Calu3 (cell line): ENCODE data around the gene ITGB2. TPM values are rescaled to one million over a fixed set of nuclear protein-coding genes. Genes with fewer than 3 reads are reported as not detected.

ENCODE experiments used
- BruUV-seq: library from RNA; stranded (reverse); fragments of 400-500 nt; replicated peaks from 2 replicates; lab custom pipeline; 2021; lab: Mats Ljungman, UMichigan
- CTCF ChIA-PET: fragments of 300-600 bp; sonication (Branson Sonifier 250); formaldehyde crosslinking; loops from one replicate; lab custom pipeline; 2022; ENCODE audit warnings: antibody characterized with exemption; lab: Charles Lee
- DNase-seq: peaks from one replicate; pipeline ENCODE4 v3.0.0; 2022
- H3K27ac Mint-ChIP-seq: one replicate; pipeline ENCODE4 v1.8.0; 2022; ENCODE audit warnings: mixed read lengths; ENCODE audit not compliant: unreplicated experiment
- H3K27me3 Mint-ChIP-seq: one replicate; pipeline ENCODE4 v1.8.0; 2022; ENCODE audit warnings: mixed read lengths; ENCODE audit not compliant: unreplicated experiment
- H3K36me3 Mint-ChIP-seq: one replicate; pipeline ENCODE4 v1.8.0; 2022; ENCODE audit warnings: mild to moderate bottlenecking, moderate library complexity, mixed read lengths; ENCODE audit not compliant: insufficient read depth, unreplicated experiment
- H3K4me1 Mint-ChIP-seq: one replicate; pipeline ENCODE4 v1.8.0; 2022; ENCODE audit warnings: mild to moderate bottlenecking, low read depth, mixed read lengths; ENCODE audit not compliant: unreplicated experiment
- H3K4me3 Mint-ChIP-seq: one replicate; pipeline ENCODE4 v1.8.0; 2022; ENCODE audit warnings: mild to moderate bottlenecking, low read depth, moderate library complexity, mixed read lengths; ENCODE audit not compliant: unreplicated experiment
- H3K9me3 Mint-ChIP-seq: one replicate; pipeline ENCODE4 v1.8.0; 2022; ENCODE audit warnings: low read depth, mixed read lengths; ENCODE audit not compliant: unreplicated experiment
- CTCF ChIP-seq: fragments of 200-600 bp; IDR thresholded peaks from one replicate; pipeline ENCODE4 v1.8.0; 2022; ENCODE audit warnings: antibody characterized with exemption; ENCODE audit not compliant: unreplicated experiment
- intact Hi-C: fragments of 100-400 bp; cut with micrococcal nuclease; formaldehyde crosslinking; loops from one replicate; pipeline ENCODE4 v1.10.0; 2022; ENCODE audit not compliant: unreplicated experiment
- total RNA-seq: library from RNA; stranded (reverse); gene quantifications from 2 replicates; pipeline ENCODE4 v1.2.3, GENCODE V29; 2022

ITGB2 gene
- total RNA-seq, 1 experiment from 2014 or later, result 0.42 TPM

GRCh38 chr21:44952116-44952928 is 31.6 kb upstream of the ITGB2 start:
- DNase-seq, result no peak
- CTCF ChIA-PET, result interaction anchor here (1.2 kb wide), 1 partner anchor 178 kb away, joined by 3 read pairs; no protein-coding TSS in a partner anchor
- H3K36me3 Mint-ChIP-seq, result peaks cover 12% of the 10 kb centered on the region
- no peaks in the 10 kb centered on the region for H3K4me1 Mint-ChIP-seq
- H3K4me3 Mint-ChIP-seq, result no peak overlapping the region
- intact Hi-C loops, result no loop called here
- H3K27ac Mint-ChIP-seq, result no peak overlapping the region
- BruUV-seq, result no TSS peak
- no peaks in the 10 kb centered on the region for H3K9me3 Mint-ChIP-seq
- H3K27me3 Mint-ChIP-seq, result no peaks in the 10 kb centered on the region
- no peak for TF ChIP-seq CTCF

DNA sequence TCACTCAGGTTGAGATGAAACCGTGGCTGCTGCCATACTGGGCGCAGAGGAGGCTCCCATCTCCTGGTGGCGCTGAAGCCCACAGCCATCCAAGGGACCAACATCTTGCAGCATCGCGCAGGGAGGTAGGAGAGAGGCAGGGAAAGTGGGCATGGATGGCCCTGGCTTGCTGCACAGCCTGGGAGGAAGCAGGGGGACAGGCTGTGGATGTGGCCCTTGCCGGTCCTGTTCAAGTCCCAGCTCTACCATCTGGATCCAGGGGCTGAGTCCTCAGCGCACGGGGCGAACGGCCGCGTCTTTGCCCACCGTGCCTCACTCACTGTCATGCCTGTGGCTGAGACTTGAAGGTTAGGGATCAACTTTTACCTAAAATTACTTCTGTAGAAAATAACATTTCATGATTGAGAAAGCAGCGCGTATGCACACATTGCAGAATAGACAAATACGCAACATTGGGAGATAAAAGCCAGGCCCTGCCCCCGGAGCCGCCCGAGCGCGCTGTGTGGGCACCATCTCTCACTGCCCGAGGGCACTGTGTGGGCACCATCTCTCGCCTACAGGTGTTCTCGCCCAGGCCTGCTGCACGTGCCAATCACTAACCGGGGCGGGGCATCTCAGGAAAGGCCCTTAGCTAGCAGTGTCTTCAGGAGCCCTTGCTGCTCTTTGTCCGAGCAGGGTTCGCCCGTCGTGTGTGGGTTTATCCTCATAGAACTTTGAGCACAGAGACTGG is 30.7 kb upstream of the ITGB2 start:
- H3K27ac Mint-ChIP-seq, result no peak overlapping the region
- H3K27me3 Mint-ChIP-seq, result no peaks in the 10 kb centered on the region
- no peak for TF ChIP-seq CTCF
- CTCF ChIA-PET, result interaction anchor here (1.2 kb wide), 1 partner anchor 179 kb away, joined by 3 read pairs; no protein-coding TSS in a partner anchor
- H3K4me1 Mint-ChIP-seq, result no peaks in the 10 kb centered on the region
- no peak overlapping the region for H3K4me3 Mint-ChIP-seq
- no TSS peak for BruUV-seq
- H3K9me3 Mint-ChIP-seq, result no peaks in the 10 kb centered on the region
- DNase-seq, result no peak
- H3K36me3 Mint-ChIP-seq, result peaks cover 12% of the 10 kb centered on the region
- intact Hi-C loops, result no loop called here

DNA sequence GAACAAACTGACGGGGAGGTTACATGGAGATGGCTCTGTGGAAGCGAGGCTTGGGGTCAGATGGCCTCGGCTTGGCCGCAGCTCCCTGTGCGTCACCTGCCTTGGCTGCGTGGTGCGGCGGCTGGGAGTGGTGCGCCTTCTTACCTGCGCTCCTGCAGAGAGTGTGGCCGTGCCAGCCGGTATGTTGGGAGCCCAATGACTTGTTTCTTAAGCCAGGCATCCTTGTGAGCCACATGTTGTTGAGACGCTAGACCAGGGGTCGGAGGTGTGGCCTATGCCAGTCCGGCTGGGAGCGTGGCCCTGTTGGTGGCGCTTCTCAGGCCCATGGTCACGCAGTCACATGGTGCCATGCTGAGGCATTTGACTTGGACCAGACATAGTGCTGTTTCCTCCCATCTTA is 29.7 kb upstream of the ITGB2 start:
- no peaks in the 10 kb centered on the region for H3K9me3 Mint-ChIP-seq
- no peak for DNase-seq
- H3K4me1 Mint-ChIP-seq, result no peaks in the 10 kb centered on the region
- H3K27ac Mint-ChIP-seq, result no peak overlapping the region
- H3K4me3 Mint-ChIP-seq, result no peak overlapping the region
- TF ChIP-seq CTCF, result no peak
- H3K27me3 Mint-ChIP-seq, result no peaks in the 10 kb centered on the region
- intact Hi-C loops, result no loop called here
- peaks cover 8% of the 10 kb centered on the region for H3K36me3 Mint-ChIP-seq
- CTCF ChIA-PET, result interaction anchor here (0.6 to 1.4 kb wide), 8 partner anchors 152 to 195 kb away, joined by 3 to 33 read pairs (median 6); no protein-coding TSS in a partner anchor
- BruUV-seq, result no TSS peak

DNA sequence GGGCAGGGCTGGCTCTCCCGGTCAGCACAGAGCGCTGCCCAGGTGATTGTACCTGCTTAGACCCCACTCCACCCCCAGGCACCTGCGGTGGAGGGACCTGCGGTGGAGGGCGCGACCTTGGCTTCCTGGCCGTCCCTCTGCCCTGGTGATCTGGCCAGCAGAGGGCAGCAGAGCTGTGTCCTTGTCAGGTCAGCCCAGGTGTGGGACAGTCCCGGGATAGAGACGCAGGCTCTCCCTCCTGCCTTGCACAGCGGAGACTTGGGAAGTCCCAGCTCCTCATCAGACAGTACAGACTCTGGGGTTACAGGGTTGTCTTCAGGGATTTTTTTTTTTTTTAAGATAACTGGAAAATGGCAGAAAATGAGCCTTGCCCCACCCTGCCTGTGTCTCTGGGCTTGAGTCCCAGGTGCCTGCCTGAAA is 29.1 kb upstream of the ITGB2 start:
- DNase-seq, result peak; percentile 81
- BruUV-seq, result no TSS peak
- Mint-ChIP-seq H3K4me3 (no peak overlapping the region), H3K9me3 (no peaks in the 10 kb centered on the region), H3K36me3 (peaks cover 5% of the 10 kb centered on the region), H3K27ac (no peak overlapping the region), H3K4me1 (no peaks in the 10 kb centered on the region), H3K27me3 (no peaks in the 10 kb centered on the region)
- CTCF ChIA-PET, result interaction anchor here (0.6 to 1.4 kb wide), 10 partner anchors 152 to 435 kb away, joined by 3 to 33 read pairs (median 4); no protein-coding TSS in a partner anchor
- peak; percentile 77 for TF ChIP-seq CTCF
- intact Hi-C loops, result loop anchor here (2.0 kb wide), 1 partner anchor 179 kb away; no protein-coding TSS in a partner anchor
